ENCODE measurements around the gene ARL15. TPM values are rescaled to one million over a fixed set of nuclear protein-coding genes. Genes with fewer than 3 reads are reported as not detected.
A peak's percentile ranks its signal among the peaks of the same experiment; 100 is the strongest.
"Not testable (repeated sequence)": the region's sequence is repeated elsewhere in the genome, so short reads cannot be mapped to it uniquely, and the experiment has no call there.

Gene ARL15
- total RNA-seq, 1 donor from 2014 or later, result 20.3 TPM

DNA sequence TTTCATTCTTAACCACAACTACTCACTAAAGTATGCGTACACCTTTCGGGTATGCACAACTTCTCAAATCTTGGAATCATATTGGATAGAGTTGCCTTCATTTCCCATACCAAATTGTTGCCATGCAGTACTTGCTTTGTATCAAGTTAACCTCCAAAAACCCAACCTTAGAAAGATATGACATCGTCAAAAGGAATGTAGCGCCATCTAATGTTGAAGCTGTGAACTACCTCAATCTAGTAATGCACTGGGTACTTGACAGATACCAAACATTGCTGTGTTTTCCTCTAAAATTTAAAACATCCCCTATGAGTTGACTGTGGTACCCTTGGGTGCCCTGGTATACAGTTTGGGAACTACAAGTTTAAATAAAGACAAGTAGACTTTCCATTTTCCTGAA, 318.4 kb downstream of the ARL15 start:
- intact Hi-C loops (cut with DNase I), result no loop called here
- DNase-seq (no peak), ATAC-seq (ENCODE audit: poor library complexity) (no peak)

DNA sequence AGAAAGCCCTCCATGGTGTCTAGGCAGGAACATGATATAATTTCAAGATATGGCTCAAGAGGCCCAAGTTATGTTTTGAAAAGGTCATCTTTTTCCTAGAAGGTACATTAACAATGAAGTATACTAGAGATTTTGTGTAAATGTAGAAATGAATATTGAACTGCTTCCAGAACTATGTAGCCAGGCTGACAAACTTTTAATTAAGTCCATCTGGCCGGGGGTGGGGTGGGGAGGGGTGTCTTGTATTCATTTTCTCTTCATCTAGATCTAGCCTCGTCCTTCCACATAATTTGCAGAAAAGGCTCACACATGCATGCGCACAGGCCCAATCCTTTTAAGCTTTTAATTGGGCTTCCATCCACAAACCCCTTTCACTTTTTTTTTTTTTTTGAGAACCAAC, 323.3 kb downstream of the ARL15 start:
- ATAC-seq (ENCODE audit: poor library complexity) (no peak), DNase-seq (no peak)
- intact Hi-C loops (cut with DNase I), result no loop called here

GRCh38 chr5:53985796-53986195, 324.6 kb downstream of the ARL15 start:
- intact Hi-C loops (cut with DNase I), result no loop called here
- ATAC-seq (ENCODE audit: poor library complexity) (no peak), DNase-seq (no peak)

- DNase-seq (no peak), ATAC-seq (ENCODE audit: poor library complexity) (no peak)
- intact Hi-C loops (cut with DNase I), result no loop called here
These were observed 325.4 kb downstream of the ARL15 start for GRCh38 chr5:53984971-53985370.

DNA sequence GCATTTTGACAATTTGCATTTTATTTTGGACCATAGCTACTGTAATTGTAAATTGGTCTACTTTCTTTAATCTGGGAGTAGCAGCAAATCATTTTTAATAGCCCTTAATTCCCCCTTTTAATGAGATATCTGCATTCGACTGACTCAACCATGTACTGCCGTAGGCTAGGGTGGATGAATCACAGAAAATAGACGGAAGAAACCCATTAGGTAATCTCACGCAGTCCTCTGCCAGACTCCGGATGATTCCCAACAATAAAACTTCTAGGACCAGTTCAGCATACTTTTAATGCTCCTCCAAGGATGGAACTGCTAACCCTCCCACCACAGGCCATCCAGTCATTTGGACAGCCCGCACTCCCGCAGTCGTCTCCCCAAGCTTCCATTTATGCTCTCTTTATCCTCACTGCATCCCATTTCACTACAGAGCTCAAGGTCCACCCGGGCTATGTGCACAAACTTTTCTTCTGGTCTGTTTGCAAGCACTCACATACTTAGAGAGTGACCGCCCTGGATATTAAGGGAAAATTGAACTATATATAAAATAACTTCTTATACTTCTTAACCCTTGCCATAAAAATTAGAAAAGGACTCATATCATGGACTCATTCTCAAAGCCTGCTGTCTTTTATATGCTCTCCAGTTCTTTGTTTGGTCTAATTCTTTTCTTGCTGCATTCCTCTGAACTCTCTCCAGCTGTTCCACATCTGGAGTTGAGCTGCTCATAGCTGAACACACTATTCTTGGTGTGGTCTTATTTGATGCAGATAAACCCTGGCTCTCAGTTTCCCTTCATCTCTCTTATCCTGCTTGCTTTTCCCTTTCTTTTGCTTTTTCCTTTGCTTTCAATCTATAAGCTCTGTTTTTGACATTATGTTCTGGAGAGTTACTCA, 326.6 kb downstream of the ARL15 start:
- intact Hi-C loops (cut with DNase I), result no loop called here
- ATAC-seq (ENCODE audit: poor library complexity) (no peak), DNase-seq (no peak)

- intact Hi-C loops (cut with DNase I); DNase-seq; ATAC-seq (ENCODE audit: poor library complexity): not testable (repeated sequence)
These were observed 328.1 kb downstream of the ARL15 start for GRCh38 chr5:53982319-53982718.

DNA sequence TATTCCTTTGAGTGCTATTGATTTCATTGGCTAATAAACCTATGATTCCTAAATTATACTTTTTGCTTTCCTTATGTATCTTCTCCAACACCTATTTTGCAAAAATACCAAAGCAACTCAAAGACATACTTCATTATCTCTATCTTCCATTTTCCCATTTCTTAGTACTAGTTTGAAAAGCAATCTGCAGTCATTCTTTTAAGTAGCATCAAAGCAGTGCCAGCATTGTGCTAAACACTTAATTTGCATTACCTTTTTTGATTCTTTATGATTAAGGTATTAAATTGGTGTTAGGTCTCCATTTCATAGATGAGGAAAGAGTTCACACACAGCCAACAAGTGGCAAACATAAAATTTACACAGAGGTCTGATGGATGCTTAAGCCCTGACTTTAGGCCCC, 330.3 kb downstream of the ARL15 start:
- DNase-seq (no peak), ATAC-seq (ENCODE audit: poor library complexity) (no peak)
- intact Hi-C loops (cut with DNase I), result no loop called here

GRCh38 chr5:53974021-53974420, 336.4 kb downstream of the ARL15 start:
- intact Hi-C loops (cut with DNase I), result no loop called here
- DNase-seq (no peak), ATAC-seq (ENCODE audit: poor library complexity) (no peak)

GRCh38 chr5:53972314-53972713, 338.1 kb downstream of the ARL15 start:
- no peak for ATAC-seq (ENCODE audit: poor library complexity)
- DNase-seq, result no peak
- intact Hi-C loops (cut with DNase I), result no loop called here

DNA sequence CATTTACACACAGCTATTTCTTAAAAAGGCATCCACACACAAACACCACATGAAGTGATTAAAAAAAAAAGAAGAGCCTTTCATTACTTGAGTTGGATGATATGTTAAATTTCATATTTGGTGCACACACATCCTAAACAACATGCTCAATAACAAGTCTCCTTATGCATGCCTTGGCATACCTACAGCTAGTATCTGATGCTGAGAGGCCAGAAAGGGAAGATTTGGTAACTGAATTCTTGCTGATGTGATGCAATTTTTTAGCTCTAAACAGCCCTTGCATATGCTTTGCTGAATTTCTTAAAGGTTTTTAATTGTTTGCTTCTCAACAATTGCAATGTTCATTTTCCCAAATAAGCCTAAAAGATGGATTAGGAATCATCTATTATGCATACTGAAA, 338.8 kb downstream of the ARL15 start:
- intact Hi-C loops (cut with DNase I), result no loop called here

GRCh38 chr5:53971131-53971530, 339.2 kb downstream of the ARL15 start:
- DNase-seq (no peak), ATAC-seq (ENCODE audit: poor library complexity) (peak; percentile 87)
- intact Hi-C loops (cut with DNase I), result no loop called here

More for the DNA sequence above, 338.8 kb downstream of the ARL15 start:
- ATAC-seq (ENCODE audit: poor library complexity), result peak; percentile 43
- DNase-seq, result no peak

GRCh38 chr5:53970475-53970874, 339.9 kb downstream of the ARL15 start:
- intact Hi-C loops (cut with DNase I), result no loop called here
- ATAC-seq (ENCODE audit: poor library complexity), result no peak

DNA sequence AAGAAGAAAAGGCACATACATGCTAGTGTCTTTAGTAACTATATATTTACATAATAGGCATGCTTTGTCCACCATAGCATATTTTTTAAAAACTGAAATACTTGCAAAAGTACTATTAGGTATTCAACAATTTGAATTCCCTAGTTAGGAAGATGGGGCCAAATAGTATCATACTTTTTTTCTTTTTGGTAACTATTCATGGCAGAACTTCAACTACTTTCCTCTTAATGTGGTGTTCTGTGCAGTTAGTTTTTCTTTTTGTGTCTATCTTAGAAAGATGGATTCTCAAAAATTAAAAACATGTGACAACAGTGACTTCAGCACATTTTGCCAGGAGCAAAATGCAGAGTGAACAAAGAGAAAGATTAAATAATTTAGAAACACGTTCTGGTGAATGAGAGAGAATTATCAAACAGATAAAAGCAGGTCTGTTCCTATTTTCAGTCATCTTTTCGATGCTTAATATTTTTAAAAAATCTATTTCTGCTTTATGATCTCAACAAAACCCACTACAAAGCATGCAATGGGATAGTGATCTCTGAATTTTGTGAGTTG, 341.1 kb downstream of the ARL15 start:
- no peak for ATAC-seq (ENCODE audit: poor library complexity)
- DNase-seq, result no peak
- intact Hi-C loops (cut with DNase I), result no loop called here

More at GRCh38 chr5:53970475-53970874, 339.9 kb downstream of the ARL15 start:
- DNase-seq, result no peak

DNA sequence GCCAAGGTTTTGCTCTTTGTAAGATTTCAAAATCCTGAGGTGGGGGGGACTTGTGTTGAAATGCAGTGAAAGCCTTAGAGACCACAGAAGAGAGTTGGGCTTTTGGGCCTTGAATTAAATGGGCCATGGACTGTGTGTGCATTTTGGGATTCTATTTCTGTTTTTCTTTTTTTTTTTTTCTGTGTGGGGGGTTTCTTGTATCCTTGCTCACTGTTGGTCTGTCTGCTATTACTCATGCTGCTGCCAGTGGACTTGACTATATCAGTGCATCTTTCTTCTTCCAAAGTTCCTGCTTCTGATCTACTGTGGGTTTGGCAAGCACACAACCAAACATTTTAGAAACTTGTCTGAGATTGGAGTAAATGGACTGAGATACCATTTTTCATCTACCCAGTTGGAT, 344.9 kb downstream of the ARL15 start:
- intact Hi-C loops (cut with DNase I), result no loop called here
- DNase-seq (no peak), ATAC-seq (ENCODE audit: poor library complexity) (peak; percentile 59)

DNA sequence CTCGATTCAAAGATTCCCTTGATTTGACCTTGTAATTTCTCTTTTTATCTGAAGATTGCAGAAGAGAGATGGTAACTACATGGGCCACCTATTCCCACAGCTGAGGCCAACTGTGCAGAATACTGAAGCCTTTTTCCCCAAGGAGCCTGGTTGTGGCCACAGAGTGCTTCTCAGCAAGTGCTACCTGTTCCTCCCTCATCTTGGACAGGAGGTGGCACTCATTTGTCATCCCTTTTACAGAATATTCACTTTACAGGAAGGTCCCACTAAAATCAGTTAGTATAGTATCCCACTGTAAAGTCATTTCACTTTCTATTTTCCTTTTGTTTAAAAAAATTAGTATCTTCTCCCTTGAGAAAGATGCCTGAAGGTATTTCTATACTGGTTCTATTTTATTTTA, 346.4 kb downstream of the ARL15 start:
- DNase-seq (no peak), ATAC-seq (ENCODE audit: poor library complexity) (no peak)
- intact Hi-C loops (cut with DNase I), result no loop called here

DNA sequence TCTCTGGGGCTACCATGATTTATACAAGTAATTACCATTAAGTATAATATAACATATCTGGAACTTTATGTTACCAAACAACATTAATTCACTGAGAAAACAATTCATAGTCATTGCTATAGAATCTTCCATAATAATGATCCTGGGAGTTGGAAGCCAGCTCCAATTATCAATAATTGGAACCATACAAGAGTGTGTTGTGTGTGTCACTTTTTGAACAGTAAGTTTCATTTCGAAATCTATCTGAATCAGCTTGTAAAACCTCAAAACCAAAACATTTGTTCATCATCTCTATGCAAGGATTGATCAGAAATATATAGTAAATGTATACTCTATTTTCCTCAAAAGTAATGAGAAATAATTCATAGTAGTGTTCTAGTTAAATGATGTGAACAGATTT, 348.1 kb downstream of the ARL15 start:
- intact Hi-C loops (cut with DNase I), result no loop called here
- ATAC-seq (ENCODE audit: poor library complexity), result no peak
- no peak for DNase-seq

GRCh38 chr5:53956632-53957031, 353.7 kb downstream of the ARL15 start:
- intact Hi-C loops (cut with DNase I), result no loop called here
- ATAC-seq (ENCODE audit: poor library complexity) (no peak), DNase-seq (no peak)

GRCh38 chr5:53956196-53956595, 354.2 kb downstream of the ARL15 start:
- ATAC-seq (ENCODE audit: poor library complexity) (no peak), DNase-seq (no peak)
- intact Hi-C loops (cut with DNase I), result no loop called here

DNA sequence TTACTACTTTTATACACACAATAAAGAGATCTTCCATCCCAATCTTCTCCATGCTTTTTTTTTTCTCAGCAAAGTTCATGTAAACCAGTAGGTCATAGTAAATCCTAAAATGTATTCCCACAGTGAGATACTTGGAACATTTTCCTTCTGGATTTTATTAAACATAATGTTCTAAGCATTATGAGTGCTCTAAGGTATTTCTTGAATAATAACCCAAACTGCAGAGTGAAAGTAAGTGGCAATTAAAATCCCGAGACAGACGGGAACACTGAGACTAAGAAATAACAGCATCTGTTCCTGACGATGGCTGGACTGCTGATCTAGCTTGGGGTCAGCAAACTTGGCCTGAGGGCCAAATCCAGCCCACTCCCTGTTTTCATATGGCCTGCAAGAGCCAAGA, 359.8 kb downstream of the ARL15 start:
- intact Hi-C loops (cut with DNase I), result no loop called here
- DNase-seq (no peak), ATAC-seq (ENCODE audit: poor library complexity) (no peak)

DNA sequence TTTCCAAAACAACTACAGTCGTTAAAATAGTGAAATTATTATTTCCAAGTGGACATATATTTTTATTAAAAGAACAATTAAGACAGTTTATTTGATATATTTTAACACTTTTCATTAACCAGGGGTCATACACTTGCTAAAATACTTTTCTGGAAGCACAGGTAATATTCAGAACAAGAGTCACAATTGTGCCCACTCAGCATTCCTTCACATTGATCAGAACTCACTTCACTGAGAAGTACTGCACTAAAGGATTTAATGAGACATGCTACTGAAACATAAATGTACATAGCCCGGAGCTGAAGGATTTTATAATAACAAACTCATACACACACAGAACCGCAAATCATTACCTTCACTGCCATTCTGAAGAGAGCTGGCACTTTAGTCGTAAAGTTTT, 361.8 kb downstream of the ARL15 start:
- DNase-seq (no peak), ATAC-seq (ENCODE audit: poor library complexity) (no peak)
- intact Hi-C loops (cut with DNase I), result no loop called here

All from Right ventricle myocardium superior (tissue), 1 donor.